H1 (cell line): ENCODE measurements around the gene C22orf23. TPM values are rescaled to one million over a fixed set of nuclear protein-coding genes. Genes with fewer than 3 reads are reported as not detected.

Experiments
- CTCF ChIA-PET: fragments of 300-600 bp; sonication (Branson Sonifier 250); formaldehyde crosslinking; loops from one replicate; lab custom pipeline; 2021; ENCODE audit not compliant: partially characterized antibody; lab: Charles Lee
- POLR2A ChIA-PET: fragments of 300-600 bp; sonication (Branson Sonifier 250); formaldehyde crosslinking; loops from one replicate; lab custom pipeline; 2021; ENCODE audit warnings: inconsistent platforms; ENCODE audit not compliant: partially characterized antibody; lab: Charles Lee
- DNase-seq, 2 experiments: peaks; one replicate each; pipeline versions ENCODE4 v3.0.0 to v3.0.0-alpha.2; 2010 to 2022; ENCODE audit warnings: low spot score in 2 of 2, low read depth in 1 of 2, mixed read lengths in 1 of 2
- FAIRE-seq: peaks from 2 replicates; lab custom pipeline; 2011; peaks lifted over from hg19 to GRCh38; lab: Jason Lieb, UNC
- H2AFZ ChIP-seq: 2 replicates; pipeline ENCODE4 v1.8.1; 2012; ENCODE audit warnings: low read length, inconsistent platforms
- H2AK5ac ChIP-seq: 2 replicates; pipeline ENCODE4 v1.6.1; 2013; ENCODE audit warnings: low read depth, low read length
- H2BK120ac ChIP-seq: replicated peaks from 2 replicates; pipeline ENCODE3; 2013; ENCODE audit warnings: low read depth, low read length, inconsistent platforms
- H2BK12ac ChIP-seq: 2 replicates; pipeline ENCODE4 v1.6.1; 2013; ENCODE audit warnings: low read depth, low read length
- H2BK15ac ChIP-seq: 2 replicates; pipeline ENCODE4 v1.6.1; 2013; ENCODE audit warnings: low read length
- H2BK20ac ChIP-seq: 2 replicates; pipeline ENCODE4 v1.6.1; 2013; ENCODE audit warnings: low read length
- H2BK5ac ChIP-seq: 2 replicates; pipeline ENCODE4 v1.6.1; 2013; ENCODE audit warnings: low read depth, low read length
- H3K14ac ChIP-seq: 2 replicates; pipeline ENCODE4 v1.6.1; 2013; ENCODE audit warnings: inconsistent platforms; ENCODE audit not compliant: insufficient read length
- H3K18ac ChIP-seq: 2 replicates; pipeline ENCODE4 v1.6.1; 2013; ENCODE audit warnings: low read length; ENCODE audit errors: extremely low read depth
- H3K23ac ChIP-seq: 2 replicates; pipeline ENCODE4 v1.6.1; 2013; ENCODE audit warnings: inconsistent platforms; ENCODE audit not compliant: insufficient read length
- H3K23me2 ChIP-seq: 2 replicates; pipeline ENCODE4 v1.6.1; 2013; ENCODE audit warnings: low read depth, low read length
- H3K27ac ChIP-seq: 2 replicates; pipeline ENCODE4 v1.6.1; 2011; ENCODE audit warnings: low read depth, low read length, inconsistent platforms
- H3K27me3 ChIP-seq, 4 experiments: replicated peaks in 1 of 4; 1 replicate in 1 of 4; 2 replicates in 3 of 4; pipeline versions ENCODE4 v1.6.1 to v1.8.1; 2011 to 2013; ENCODE audit warnings: low read length in 3 of 4, mild to moderate bottlenecking in 3 of 4, inconsistent platforms in 2 of 4, mixed read lengths in 2 of 4, moderate library complexity in 1 of 4; ENCODE audit not compliant: control insufficient read depth in 3 of 4, insufficient read depth in 3 of 4; ENCODE audit errors: extremely low read depth in 1 of 4
- H3K36me3 ChIP-seq, 4 experiments: 2 replicates each; pipeline versions ENCODE4 v1.6.1 to v1.8.1; 2011 to 2013; ENCODE audit warnings: mild to moderate bottlenecking in 4 of 4, low read length in 3 of 4, moderate library complexity in 2 of 4, control low read depth in 1 of 4, inconsistent platforms in 1 of 4; ENCODE audit not compliant: insufficient read depth in 4 of 4, control insufficient read depth in 2 of 4
- H3K4ac ChIP-seq: replicated peaks from 2 replicates; pipeline ENCODE3; 2013; ENCODE audit warnings: low read length, low read depth, mixed read lengths, inconsistent platforms; ENCODE audit not compliant: insufficient read length
- H3K4me1 ChIP-seq, 4 experiments: replicated peaks in 1 of 4; 1 replicate in 1 of 4; 2 replicates in 3 of 4; pipeline versions ENCODE4 v1.6.1 to v1.8.1; 2011 to 2013; ENCODE audit warnings: low read length in 3 of 4, inconsistent platforms in 2 of 4, mixed read lengths in 1 of 4; ENCODE audit not compliant: insufficient read depth in 4 of 4, control insufficient read depth in 3 of 4
- H3K4me2 ChIP-seq, 2 experiments: 2 replicates each; pipeline versions ENCODE4 v1.6.1 to v1.8.1; 2011 to 2013; ENCODE audit warnings: low read depth in 2 of 2, low read length in 2 of 2, control low read depth in 1 of 2, inconsistent platforms in 1 of 2, mild to moderate bottlenecking in 1 of 2; ENCODE audit not compliant: insufficient read depth in 1 of 2
- H3K4me3 ChIP-seq, 4 experiments: fragments of 200-600, 300-600 bp in 1 of 4; sonication (generic), shearing (Covaris generic), sonication (Bioruptor Twin) in 1 of 4; 2 replicates each; pipeline versions ENCODE4 v1.5.1 to v1.8.1; 2011 to 2016; ENCODE audit warnings: low read length in 4 of 4, low read depth in 3 of 4, control low read depth in 2 of 4, inconsistent platforms in 2 of 4, mild to moderate bottlenecking in 2 of 4, mixed read lengths in 1 of 4, moderate library complexity in 1 of 4; ENCODE audit not compliant: insufficient read depth in 2 of 4; ENCODE audit errors: extremely low read depth in 1 of 4
- H3K56ac ChIP-seq: replicated peaks from 2 replicates; pipeline ENCODE3; 2013; ENCODE audit warnings: low read depth, mild to moderate bottlenecking, mixed read lengths, low read length, inconsistent platforms; ENCODE audit not compliant: insufficient read length
- H3K79me1 ChIP-seq: 2 replicates; pipeline ENCODE4 v1.6.1; 2013; ENCODE audit warnings: low read depth, low read length, control low read depth
- H3K79me2 ChIP-seq, 2 experiments: 2 replicates each; pipeline versions ENCODE4 v1.6.1 to v1.8.1; 2012 to 2013; ENCODE audit warnings: low read length in 2 of 2, mild to moderate bottlenecking in 2 of 2, inconsistent platforms in 1 of 2; ENCODE audit not compliant: insufficient read depth in 2 of 2, control insufficient read depth in 1 of 2
- H3K9ac ChIP-seq, 4 experiments: replicated peaks in 1 of 4; 1 replicate in 1 of 4; 2 replicates in 3 of 4; pipeline versions ENCODE4 v1.6.1 to v1.8.1; 2011 to 2013; ENCODE audit warnings: low read depth in 3 of 4, low read length in 3 of 4, control low read depth in 2 of 4, mild to moderate bottlenecking in 2 of 4, moderate library complexity in 2 of 4, inconsistent platforms in 1 of 4; ENCODE audit errors: extremely low read depth in 1 of 4
- H3K9me3 ChIP-seq, 2 experiments: 2 replicates each; pipeline versions ENCODE4 v1.6.1 to v1.8.1; 2012 to 2013; ENCODE audit warnings: mild to moderate bottlenecking in 2 of 2, moderate library complexity in 2 of 2, control low read depth in 1 of 2, inconsistent platforms in 1 of 2, low read depth in 1 of 2, low read length in 1 of 2, mixed read lengths in 1 of 2; ENCODE audit not compliant: insufficient read depth in 2 of 2
- H4K20me1 ChIP-seq, 2 experiments: replicated peaks in 1 of 2; 2 replicates each; pipeline versions ENCODE3 to v1.8.1; 2011 to 2013; ENCODE audit warnings: inconsistent platforms in 2 of 2, low read length in 2 of 2, mild to moderate bottlenecking in 1 of 2; ENCODE audit not compliant: insufficient read depth in 2 of 2, control insufficient read depth in 1 of 2
- H4K5ac ChIP-seq: 2 replicates; pipeline ENCODE4 v1.6.1; 2013; ENCODE audit warnings: low read length, low read depth, mixed read lengths, inconsistent platforms; ENCODE audit not compliant: insufficient read length
- H4K8ac ChIP-seq: 2 replicates; pipeline ENCODE4 v1.8.0; 2013; ENCODE audit warnings: mild to moderate bottlenecking, moderate library complexity, low read length, inconsistent platforms; ENCODE audit not compliant: insufficient read depth; ENCODE audit errors: extremely low read depth
- H4K91ac ChIP-seq: replicated peaks from 2 replicates; pipeline ENCODE3; 2013; ENCODE audit warnings: low read length, mixed read lengths, inconsistent platforms; ENCODE audit not compliant: insufficient read length
- ATF3 ChIP-seq: IDR thresholded peaks from 2 replicates; pipeline ENCODE4 v1.6.1; 2011; ENCODE audit warnings: low read depth, mild to moderate bottlenecking, low read length; ENCODE audit not compliant: insufficient read depth
- CBX5 ChIP-seq: fragments of 300-800, 300-1000 bp; sonication (generic); IDR thresholded peaks from 2 replicates; pipeline ENCODE4 v1.7.1; 2016; ENCODE audit warnings: antibody characterized with exemption, low read length, low read depth
- E2F6 ChIP-seq: IDR thresholded peaks from 2 replicates; pipeline ENCODE4 v1.6.1; 2012; ENCODE audit warnings: inconsistent platforms
- HDAC2 ChIP-seq, 2 experiments: fragments of 300-600 bp in 1 of 2; sonication (generic) in 1 of 2; IDR thresholded peaks; 2 replicates each; pipeline ENCODE4 v1.6.1; 2011 to 2012; ENCODE audit warnings: low read depth in 2 of 2, low read length in 2 of 2, mild to moderate bottlenecking in 2 of 2, moderate library complexity in 2 of 2, borderline replicate concordance in 1 of 2, inconsistent platforms in 1 of 2
- JUN ChIP-seq: IDR thresholded peaks from 2 replicates; pipeline ENCODE4 v1.6.1; 2011; ENCODE audit warnings: low read depth, mild to moderate bottlenecking, improper control_type of control experiment, low read length
- MAFK ChIP-seq: IDR thresholded peaks from 2 replicates; pipeline ENCODE4 v1.6.1; 2012; ENCODE audit warnings: low read depth, mild to moderate bottlenecking, improper control_type of control experiment, low read length
- SAP30 ChIP-seq: fragments of 300-600 bp; sonication (generic); IDR thresholded peaks from 2 replicates; pipeline ENCODE4 v1.7.1; 2012; ENCODE audit warnings: low read length, moderate library complexity, mild to moderate bottlenecking, inconsistent platforms; ENCODE audit not compliant: insufficient read depth, insufficient replicate concordance
- SP4 ChIP-seq: IDR thresholded peaks from 2 replicates; pipeline ENCODE4 v1.6.1; 2012; ENCODE audit warnings: low read length, inconsistent platforms
- SUZ12 ChIP-seq: fragments of 200-600 bp; sonication (generic); IDR thresholded peaks from 2 replicates; pipeline ENCODE4 v1.6.1; 2012; ENCODE audit warnings: mild to moderate bottlenecking, inconsistent platforms, low read length, moderate library complexity, mixed read lengths
- TAF7 ChIP-seq: optimal IDR thresholded peaks from 2 replicates; pipeline ENCODE3; 2011; ENCODE audit warnings: low read depth, mild to moderate bottlenecking, inconsistent platforms, low read length, moderate library complexity, borderline replicate concordance
- TCF12 ChIP-seq: IDR thresholded peaks from 2 replicates; pipeline ENCODE4 v1.6.1; 2011; ENCODE audit warnings: low read depth, mild to moderate bottlenecking, low read length
- WGBS, 2 experiments: shearing (Covaris generic) in 1 of 2; methylation state at CpG; one replicate each; pipeline versions ENCODE4 v1.1.6 to v1.1.7; 2013 to 2015; ENCODE audit warnings: low lambda C conversion rate in 2 of 2, mixed read lengths in 2 of 2, inconsistent platforms in 1 of 2, low coverage in 1 of 2, missing lambda C conversion rate in 1 of 2; ENCODE audit not compliant: insufficient replicate concordance in 2 of 2, insufficient coverage in 1 of 2, insufficient read length in 1 of 2; ENCODE audit errors: extremely low coverage in 1 of 2, missing lambda C conversion rate in 1 of 2; 5-methylcytosine and 5-hydroxymethylcytosine counted together
- polyA plus RNA-seq, 7 experiments: library from polyadenylated mRNA; depleted of rRNA in 3 of 7; stranded (reverse) in 5 of 7; unstranded in 2 of 7; fragments of >200 nt in 5 of 7; fragments of 200-250 nt in 2 of 7; gene quantifications; 1 replicate in 5 of 7; 2 replicates in 1 of 7; 4 replicates in 1 of 7; pipeline versions ENCODE4 v1.2.1 to v1.2.3, GENCODE V29; 2011 to 2013; ENCODE audit warnings: missing spikeins in 2 of 7, mixed read lengths in 2 of 7
- total RNA-seq: library from RNA; stranded (reverse); fragmentation: NEBNext Ultra II Directional; extraction: Animal tissue kit (Norgen Biotek cat#: 25700); gene quantifications from 2 replicates; pipeline ENCODE4 v1.2.1, GENCODE V29; 2021

Gene C22orf23
- total and polyA plus RNA-seq, 2 of the 8 experiments (the other 6 are each of a cell fraction or from before 2014, with no cell fraction given) = 0.50 to 0.54 TPM

DNA sequence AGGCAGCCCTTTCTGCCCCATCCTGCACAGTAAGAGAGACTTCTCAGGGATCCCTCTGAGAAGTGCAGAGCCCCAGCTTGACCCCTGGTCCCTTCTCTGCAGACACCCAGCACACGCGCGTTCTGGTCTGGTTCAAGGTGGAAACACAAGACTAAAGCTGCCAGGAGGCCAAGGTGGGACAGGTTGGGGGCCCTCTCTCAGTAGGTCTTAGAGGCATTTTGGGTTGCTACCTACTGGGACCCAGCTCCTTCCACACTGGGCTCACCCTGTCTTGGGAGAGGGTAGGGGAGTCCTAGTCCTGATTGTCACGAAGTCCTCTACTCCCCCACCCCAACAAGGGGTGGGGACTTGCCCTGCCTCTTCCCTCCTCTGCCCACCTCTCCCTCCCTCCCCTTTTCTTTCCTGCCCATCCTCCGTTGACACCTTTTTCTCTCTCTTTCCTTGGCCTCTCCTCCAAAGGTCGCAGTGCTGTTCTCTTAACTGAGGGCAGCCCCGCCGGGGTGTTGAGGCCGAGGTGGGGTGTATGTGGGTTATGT is 31.7 kb upstream of the C22orf23 start:
- H4K91ac ChIP-seq = no peak overlapping the region
- no peak for DNase-seq
- H3K9ac ChIP-seq = no peak overlapping the region
- peak overlapping the region in 1 of 2 experiments; percentile 83; a peak in 1 of 4 replicates for H3K4me2 ChIP-seq
- no peaks in the 10 kb centered on the region for H3K9me3 ChIP-seq
- H2BK12ac ChIP-seq = peak overlapping the region; percentile 64; the same call in 1 of the 2 replicates
- H3K27ac ChIP-seq = no peak overlapping the region
- no peak overlapping the region for H2AFZ ChIP-seq
- no peak overlapping the region for H3K56ac ChIP-seq
- no peak overlapping the region for H4K5ac ChIP-seq
- no peak overlapping the region for H2AK5ac ChIP-seq
- no peak for FAIRE-seq
- peak overlapping the region; percentile 66 for H3K18ac ChIP-seq
- ChIA-PET POLR2A (interaction anchor here (0.8 to 1.9 kb wide), 2 partner anchors 8 to 10 kb away, joined by 4 to 8 read pairs; no protein-coding TSS in a partner anchor), CTCF (interaction anchor here (0.7 to 3.9 kb wide), 5 partner anchors 9 to 941 kb away, joined by 3 to 20 read pairs (median 7); no protein-coding TSS in a partner anchor)
- H3K23me2 ChIP-seq = peaks cover 13% of the 10 kb centered on the region; the same call in 1 of the 2 replicates
- peak overlapping the region; percentile 74; the same call in 1 of the 2 replicates for H2BK15ac ChIP-seq
- no peaks in the 10 kb centered on the region for H3K79me2 ChIP-seq
- H2BK20ac ChIP-seq = peak overlapping the region; percentile 67; the same call in 1 of the 2 replicates
- H3K36me3 ChIP-seq = no peaks in the 10 kb centered on the region; a peak in 1 of 8 replicates
- no peak overlapping the region; a peak in 1 of 8 replicates for H3K4me3 ChIP-seq
- WGBS, 2 experiments = 82% methylated on average over 9 of the region's 9 CpGs; no CpG with 5 or more reads in 1 of the 2 experiments
- peaks cover 0 to 22% (median 11%) of the 10 kb centered on the region in 4 experiments; a peak in 6 of 7 replicates for H3K4me1 ChIP-seq
- peaks cover 2 to 4% of the 10 kb centered on the region in 2 experiments for H4K20me1 ChIP-seq
- no peak overlapping the region for H3K4ac ChIP-seq
- H3K79me1 ChIP-seq = no peaks in the 10 kb centered on the region
- H3K27me3 ChIP-seq = peaks cover 0 to 19% (median 12%) of the 10 kb centered on the region in 4 experiments; a peak in 5 of 7 replicates
- no peak overlapping the region for H3K23ac ChIP-seq
- H2BK5ac ChIP-seq = no peak overlapping the region; the same call in 1 of the 2 replicates
- no peak overlapping the region for H2BK120ac ChIP-seq
- H3K14ac ChIP-seq = no peak overlapping the region
- H4K8ac ChIP-seq = no peak overlapping the region
- TF ChIP-seq E2F6 (no peak), TAF7 (no peak), TCF12 (no peak), MAFK (no peak), ATF3 (no peak), SAP30 (no peak), JUN (no peak), SP4 (no peak), HDAC2 (IDR thresholded peaks at IDR 0.05; ENCODE audit: borderline replicate concordance in 1 of 2, low read depth in 2 of 2, low read length in 2 of 2) (no peak), CBX5 (no peak), SUZ12 (no peak)
